Stimulated activated CD4-positive, alpha-beta T cell treated with anti-CD3 and anti-CD28 coated beads, Interleukin-1b, Interleukin-23, amount 100 ng/mL, for 48 hours (primary cell): Measurements from ENCODE around the gene CRYBG1.
A peak's percentile ranks its signal among the peaks of the same experiment; 100 is the strongest.

ENCODE experiments used
- DNase-seq: peaks from one replicate; pipeline ENCODE4 v3.0.0-alpha.2; 2020

The CRYBG1 gene, protein sequence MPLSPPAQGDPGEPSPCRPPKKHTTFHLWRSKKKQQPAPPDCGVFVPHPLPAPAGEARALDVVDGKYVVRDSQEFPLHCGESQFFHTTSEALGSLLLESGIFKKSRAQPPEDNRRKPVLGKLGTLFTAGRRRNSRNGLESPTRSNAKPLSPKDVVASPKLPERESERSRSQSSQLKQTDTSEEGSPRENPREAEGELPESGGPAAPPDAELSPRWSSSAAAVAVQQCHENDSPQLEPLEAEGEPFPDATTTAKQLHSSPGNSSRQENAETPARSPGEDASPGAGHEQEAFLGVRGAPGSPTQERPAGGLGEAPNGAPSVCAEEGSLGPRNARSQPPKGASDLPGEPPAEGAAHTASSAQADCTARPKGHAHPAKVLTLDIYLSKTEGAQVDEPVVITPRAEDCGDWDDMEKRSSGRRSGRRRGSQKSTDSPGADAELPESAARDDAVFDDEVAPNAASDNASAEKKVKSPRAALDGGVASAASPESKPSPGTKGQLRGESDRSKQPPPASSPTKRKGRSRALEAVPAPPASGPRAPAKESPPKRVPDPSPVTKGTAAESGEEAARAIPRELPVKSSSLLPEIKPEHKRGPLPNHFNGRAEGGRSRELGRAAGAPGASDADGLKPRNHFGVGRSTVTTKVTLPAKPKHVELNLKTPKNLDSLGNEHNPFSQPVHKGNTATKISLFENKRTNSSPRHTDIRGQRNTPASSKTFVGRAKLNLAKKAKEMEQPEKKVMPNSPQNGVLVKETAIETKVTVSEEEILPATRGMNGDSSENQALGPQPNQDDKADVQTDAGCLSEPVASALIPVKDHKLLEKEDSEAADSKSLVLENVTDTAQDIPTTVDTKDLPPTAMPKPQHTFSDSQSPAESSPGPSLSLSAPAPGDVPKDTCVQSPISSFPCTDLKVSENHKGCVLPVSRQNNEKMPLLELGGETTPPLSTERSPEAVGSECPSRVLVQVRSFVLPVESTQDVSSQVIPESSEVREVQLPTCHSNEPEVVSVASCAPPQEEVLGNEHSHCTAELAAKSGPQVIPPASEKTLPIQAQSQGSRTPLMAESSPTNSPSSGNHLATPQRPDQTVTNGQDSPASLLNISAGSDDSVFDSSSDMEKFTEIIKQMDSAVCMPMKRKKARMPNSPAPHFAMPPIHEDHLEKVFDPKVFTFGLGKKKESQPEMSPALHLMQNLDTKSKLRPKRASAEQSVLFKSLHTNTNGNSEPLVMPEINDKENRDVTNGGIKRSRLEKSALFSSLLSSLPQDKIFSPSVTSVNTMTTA (N-terminal part only)

DNA sequence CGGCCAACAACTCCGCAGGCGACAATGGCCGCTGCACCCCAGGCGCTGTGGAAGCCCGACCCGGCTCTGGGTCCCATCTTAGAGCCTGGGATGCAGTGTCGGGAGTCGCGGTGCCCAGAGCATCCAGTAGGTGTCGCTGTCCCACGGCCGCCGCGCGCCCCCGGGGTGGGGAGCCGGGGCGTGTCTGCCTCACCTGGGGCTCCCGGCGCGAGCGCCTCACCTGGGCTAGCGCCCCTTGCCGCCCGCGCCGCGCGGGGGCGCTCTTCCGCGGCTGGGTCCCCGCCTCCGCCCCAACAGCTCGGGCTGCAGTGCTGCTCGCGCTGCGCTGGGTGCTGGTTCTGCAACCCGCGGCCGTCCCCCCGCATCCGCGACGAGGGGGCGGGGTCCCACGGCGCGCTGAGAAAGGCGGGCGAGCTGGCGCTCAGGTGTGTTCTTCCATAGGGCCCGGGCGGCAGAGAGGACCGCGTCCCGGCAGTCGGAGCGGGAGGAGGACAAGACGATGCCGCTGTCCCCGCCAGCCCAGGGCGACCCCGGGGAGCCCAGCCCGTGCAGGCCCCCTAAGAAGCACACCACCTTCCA lies at the start of gene CRYBG1:
TSS of gene CRYBG1 (plus strand) at position 308 of the 579 bp plus-strand sequence. CDS start at position 500, 192 bp downstream.
- DNase-seq = peak; percentile 69

DNA sequence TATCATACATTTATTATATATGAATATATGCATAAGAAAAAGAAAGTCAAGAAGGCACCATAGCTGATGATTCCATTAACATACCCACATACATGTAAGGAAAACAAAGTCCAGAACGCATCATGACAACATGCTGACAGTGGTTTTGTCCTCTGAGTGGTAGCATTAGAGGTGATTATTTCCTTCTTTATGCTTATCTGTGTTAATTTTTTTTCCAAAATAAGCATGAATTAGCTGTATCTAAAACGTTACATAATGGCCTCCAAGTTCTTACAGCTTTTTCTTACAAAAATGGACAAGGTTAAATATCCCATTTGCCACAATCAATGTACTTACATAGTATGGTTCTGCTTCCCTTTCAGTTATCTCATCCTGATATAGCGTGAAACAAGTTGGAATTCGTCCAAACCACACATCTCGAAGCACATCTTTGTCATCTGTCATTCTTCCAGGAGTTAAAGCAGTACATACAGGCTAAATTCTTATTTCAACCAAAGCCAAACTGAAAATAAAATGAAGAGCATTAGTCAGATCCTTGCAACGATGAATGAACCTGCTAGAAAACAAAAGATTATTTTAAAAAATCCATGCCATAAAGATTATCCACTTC lies 44.6 kb upstream of the CRYBG1 start:
- DNase-seq = no peak

DNA sequence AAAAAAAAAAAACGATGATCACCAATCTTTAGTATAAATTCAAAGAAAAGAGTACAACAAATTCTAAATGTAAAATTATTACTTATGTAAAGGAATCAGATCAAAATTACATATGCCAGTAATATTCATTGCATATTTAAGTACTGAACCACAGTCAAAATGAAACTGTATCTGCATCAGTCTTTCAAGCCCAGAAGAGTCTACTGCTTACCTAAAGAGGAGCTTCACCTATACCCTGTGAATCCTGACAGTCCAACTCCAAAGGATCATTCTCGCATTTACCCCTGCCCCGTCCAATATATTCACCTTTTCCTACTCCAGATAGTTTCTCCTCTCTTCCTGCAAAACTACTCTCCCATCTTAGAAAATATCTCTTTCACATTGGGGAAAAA lies 44.1 kb upstream of the CRYBG1 start:
- DNase-seq = no peak

DNA sequence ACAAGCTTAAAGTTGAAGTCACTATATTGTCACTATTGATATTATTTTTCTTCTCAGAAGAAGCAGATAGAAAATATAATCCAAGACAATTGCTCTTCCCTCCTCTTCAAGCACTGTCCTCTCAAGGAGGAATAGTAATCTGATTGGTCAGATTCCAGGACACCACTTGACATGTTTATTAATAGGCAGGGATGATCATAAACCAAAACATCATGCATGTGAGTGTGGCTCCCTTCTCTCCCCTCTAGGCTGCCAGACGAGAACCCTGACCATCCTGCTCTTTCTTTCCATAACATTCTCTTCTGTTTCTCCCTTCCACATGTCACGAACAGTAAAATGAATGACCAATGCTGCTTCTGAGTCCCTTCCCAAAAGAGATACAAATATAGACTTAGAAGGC lies 42.5 kb upstream of the CRYBG1 start:
- DNase-seq = no peak

DNA sequence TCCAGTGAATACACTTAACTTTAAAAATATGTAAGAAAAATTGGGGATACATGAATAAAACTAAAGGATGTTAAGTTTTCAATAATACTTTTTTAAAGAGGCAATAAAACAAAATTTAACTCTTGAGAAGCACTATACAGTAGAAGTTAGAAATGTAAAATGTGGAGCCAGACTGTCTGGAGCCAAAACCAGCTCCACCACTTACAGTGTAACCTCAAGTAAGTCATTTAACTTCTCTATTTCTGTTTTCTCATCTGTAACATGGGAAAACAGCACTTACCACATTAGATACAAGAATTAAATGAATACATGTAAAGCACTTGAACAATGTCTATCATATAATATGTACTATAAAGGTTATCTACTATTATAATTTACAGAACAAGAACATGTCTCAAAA lies 41.7 kb upstream of the CRYBG1 start:
- DNase-seq = no peak

DNA sequence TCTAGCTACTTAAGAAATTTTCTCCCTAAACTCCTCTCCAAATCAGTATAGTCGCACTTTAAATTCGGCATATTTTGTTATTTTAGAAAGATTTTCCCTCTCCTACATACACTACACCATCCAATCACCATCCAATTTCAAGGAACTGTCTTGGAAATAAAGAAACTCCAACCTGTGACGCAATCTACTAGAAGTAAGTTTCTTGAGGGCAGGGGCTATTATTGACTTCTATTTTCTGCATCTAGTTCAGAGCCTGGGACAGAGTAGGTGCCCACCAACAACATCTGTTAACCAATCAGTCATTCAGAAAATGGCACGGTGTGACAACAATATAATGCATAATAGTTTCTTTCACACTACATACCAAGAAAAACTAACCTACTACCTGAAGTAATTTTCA lies 38.6 kb upstream of the CRYBG1 start:
- no peak for DNase-seq

DNA sequence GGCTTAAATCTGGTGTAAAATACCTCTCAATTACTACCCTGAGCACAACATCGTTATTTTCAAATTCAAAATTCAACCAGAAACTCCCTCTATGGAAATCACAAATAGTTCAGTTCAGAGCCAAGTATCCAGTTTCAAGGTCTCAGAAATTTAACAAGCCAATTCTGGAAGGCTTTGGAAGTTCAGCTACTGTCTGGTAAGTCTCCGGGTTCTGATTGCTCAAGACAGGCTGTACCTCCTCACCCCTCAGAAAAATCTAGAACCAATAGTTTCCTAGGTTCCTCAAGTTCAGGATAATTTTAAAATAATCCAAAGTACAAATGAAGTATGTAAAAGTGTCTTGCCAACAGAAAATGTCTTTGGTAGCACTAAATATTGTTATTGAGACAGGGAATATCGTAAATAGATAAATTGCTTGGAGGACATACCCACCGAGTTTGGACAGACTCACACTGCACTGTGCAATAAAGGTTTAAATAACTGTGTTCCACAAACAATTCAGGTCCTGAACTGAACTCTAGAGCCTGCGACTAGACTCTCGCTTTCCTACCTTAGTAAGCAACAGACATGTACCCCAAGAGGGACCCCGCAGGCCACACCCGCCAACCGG lies 35.7 kb upstream of the CRYBG1 start:
- no peak for DNase-seq

DNA sequence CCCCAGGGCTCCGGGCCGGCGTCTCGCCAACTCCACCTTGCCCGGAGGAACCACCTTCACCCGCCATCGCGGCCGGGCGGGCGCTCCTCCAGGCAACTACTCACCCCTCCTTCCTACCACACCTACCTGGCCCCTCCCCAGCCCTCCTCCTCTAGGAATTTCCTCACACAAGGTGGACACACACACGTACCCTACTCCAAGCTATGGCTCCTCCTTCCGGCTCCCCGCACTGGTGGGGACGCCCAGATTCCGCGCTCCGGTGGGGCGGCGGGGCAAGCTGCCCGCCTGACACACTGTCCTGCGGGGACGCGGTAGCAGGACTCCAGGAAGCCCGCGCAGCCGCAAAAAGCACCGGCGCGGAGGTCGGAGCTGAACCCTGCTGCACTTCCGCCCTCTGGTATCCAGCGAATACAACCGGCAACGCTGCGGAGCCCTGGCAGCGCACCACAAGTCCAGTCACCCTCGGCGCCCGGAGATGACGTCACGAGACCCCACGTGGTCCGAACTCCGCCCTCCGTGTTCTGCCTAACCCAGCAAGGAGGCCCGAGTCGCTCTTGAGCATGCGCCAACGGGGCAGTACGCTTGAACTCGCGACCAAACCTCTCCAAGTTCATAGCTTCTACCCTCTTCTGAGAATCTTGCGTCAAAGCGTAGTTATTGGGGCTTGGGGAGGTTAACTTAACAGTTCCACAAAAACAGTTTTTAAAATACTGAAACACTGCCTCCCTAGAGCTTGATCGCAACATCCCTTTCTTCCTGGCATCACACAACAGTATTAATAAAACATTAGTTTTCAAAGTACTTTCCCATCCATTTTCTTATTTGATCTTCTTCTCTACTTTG lies 35.0 kb upstream of the CRYBG1 start, which contains the start of gene ATG5:
TSS of gene ATG5 (minus strand) at position 425 of the 843 bp plus-strand sequence. CDS start 9,552 bp downstream, outside the sequence.
- DNase-seq = peak; percentile 100

DNA sequence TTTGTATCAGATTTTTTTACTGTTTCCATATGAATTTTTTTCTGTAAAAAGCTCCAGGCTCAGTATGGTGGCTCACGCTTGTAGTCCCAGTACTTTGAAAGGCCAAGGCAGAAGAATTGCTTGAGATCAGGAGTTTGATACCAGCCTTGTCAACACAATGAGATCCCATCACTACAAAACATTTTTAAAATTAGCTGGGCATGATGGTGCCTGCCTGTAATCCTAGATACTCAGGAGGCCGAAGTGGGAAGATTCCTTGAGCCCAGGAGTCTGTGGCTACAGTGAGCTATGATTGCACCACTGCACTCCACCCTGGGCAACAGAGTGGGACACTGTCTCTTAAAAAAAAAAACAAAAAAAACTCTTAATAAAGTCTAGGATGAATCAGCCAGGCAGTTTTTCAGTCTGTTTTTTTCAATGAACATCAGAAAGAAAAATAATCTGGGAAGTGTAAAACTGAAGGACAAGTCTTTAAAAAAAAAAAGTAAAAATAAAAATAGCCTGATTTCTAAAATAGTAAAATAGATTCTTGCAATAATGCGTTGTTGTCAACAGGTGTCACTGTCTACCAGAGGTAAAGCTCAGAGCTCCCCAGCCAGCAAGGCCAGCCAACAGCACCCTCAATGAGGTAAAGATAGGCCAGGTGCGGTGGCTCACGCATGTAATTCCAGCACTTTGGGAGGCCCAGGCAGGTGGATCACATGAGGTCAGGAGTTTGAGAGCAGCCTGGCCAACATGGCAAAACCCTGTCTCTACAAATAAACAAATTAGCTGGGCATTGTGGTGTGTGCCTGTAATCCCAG lies 25.7 kb upstream of the CRYBG1 start:
- DNase-seq = peak; percentile 27

DNA sequence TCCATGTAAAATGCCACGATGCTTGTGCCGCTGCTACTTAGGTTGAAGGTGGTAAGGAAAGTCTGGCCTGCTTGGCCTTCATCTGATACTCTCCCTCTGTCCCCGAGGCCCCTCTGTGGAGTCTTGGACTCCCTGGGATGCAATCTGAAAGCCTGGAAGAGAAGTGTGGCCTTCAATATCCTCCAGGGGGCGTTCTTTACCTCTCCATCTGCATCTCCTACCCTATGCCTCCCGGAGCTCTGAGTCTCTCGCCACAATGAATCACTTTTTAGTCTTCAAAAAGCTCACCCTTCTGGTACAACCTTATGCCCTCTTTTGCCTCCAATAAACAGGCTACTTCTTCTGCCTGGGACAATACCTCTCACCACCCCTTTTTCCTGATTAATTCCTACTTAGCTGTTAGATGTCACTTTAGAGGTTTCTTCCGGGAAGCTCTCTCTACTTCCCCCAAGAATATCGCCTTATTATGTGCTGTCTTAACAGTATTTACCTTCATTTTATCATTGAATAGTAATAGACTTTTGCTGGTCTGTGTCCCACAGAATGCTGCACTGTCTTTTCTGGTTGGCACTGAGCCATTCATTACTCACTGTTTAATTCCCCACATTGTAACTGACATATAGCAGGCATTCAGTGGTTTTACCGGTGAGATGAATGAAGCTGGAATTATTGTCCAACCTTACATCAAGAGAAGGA lies 21.0 kb upstream of the CRYBG1 start:
- DNase-seq = peak; percentile 55

DNA sequence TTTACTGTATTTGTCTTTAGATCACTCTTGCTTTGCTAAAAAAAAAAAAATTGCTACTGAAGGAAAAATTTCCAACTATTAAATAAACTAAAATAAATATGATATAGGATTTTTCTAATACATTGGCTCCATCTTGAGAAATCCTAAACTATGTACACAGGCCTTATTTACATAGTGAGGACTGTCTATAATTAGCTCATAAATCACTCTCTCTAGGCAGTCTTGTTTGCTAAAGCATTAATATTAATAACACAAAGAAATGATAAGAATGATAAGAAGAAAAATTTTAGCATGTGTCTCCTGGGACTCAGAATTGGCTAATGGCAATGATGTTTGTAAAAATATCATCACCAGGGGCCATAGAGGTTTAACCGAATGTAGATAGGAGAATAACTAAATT lies 13.3 kb upstream of the CRYBG1 start:
- no peak for DNase-seq

DNA sequence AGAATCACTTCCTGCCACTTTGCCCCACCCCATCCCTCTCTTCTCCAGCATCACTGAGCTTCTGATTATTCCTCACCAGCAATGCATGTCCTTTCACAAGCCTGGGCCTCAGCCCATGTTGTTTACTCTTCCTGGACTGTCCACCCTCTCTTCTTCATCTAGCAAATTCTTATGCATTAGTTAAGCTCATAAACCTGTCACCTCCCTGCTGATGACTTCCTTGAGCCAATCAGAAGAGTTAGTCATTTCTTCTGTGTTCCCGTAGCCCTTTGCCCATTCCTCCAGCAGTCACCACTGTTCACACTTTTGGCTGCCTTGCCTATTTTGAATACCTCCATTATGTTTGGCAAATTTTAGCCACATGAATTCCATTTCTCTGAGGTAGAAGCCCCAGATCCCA lies 4.1 kb upstream of the CRYBG1 start:
- DNase-seq = no peak

DNA sequence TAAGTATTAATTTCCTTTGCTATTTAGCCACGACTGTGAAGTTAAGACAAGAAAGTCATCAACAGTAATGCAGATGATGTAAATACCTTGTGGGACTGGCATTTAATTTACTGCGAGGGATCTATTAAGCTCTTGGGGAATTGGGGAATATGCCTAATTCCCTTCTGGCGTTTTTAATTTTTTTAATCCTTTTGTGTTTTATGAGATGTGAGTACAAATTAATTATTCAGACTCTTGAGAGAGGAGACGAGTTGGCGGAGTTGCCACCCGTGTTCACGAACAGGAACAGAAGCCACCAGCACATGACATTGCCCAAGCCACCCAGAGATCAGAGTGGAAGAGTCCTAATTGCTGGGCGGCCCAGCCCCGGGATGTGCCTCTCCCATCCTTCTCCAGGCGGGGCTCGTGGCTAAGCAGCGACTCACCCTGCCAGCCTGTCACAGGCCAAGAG lies 533 bp upstream of the CRYBG1 start:
- no peak for DNase-seq

DNA sequence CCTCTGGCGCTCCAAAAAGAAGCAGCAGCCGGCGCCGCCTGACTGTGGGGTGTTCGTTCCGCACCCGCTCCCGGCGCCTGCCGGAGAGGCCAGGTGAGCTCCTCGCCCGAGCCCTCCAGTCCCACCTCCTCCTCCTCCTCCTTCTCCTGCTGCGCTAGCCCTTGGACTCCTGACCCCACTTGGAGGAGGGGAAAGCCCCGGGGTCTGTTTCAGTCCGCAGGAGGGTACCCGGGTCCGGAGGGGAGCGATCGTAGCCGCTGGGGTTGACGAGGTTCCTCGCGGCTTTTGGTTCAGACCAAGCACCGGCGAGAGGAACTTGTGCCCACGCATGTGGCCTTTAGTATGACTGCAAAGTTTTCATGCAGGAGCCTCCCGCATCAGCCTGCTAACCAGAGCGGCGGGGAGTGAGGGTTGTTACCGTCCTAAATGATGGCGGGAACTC lies 493 bp downstream of the CRYBG1 start:
- peak; percentile 30 for DNase-seq

DNA sequence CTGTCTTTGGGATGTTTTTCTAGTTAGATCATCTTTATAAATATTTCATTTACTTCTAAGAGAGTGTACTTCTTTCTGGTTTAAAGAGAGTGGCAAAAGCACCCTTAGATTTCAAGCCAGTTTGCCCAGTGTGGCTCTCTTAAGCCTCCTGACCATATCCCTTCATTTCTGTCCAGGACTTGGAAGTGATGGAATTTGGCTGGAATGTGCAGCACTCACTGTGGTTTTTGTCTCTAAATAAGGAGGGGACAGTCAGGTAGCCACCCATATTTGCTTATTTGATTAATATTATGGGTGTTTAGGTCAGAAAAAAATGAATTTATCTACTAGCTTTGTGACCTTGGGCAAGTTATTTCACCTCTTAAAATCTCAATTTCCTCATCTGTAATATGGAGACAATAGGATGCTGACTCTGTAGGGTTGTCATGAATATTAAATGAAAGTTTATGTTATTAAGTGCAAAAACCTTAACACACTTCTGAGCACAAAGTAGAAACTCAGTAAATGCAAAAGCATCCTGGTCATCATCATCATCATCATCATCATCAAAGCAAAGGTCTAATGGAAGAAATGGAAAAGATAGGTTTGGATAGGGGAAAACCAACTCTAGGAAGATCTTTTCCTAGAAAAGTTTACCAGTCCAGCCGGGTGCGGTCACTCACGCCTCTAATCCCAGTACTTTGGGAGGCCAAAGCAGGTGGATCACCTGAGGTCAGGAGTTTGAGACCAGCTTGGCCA lies 3.1 kb downstream of the CRYBG1 start:
- DNase-seq = no peak

DNA sequence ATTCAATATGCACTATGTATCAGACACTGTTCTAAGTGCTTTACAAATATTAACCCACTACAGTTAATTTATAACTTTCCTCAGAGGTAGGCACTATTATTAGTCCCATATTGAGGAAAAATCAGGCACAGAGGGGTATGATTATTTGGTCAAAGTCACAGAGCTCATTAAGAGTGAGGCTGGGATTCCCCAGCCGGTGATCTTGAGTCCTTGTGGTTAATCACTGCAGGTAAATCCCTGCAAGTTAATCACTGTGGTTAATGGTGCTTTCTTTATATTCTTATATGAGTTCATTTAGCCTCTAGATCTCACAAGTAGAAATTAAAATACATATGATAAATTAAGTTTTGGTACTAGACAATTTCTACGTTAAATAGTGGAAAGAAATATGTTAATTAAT lies 9.2 kb downstream of the CRYBG1 start:
- DNase-seq = no peak

DNA sequence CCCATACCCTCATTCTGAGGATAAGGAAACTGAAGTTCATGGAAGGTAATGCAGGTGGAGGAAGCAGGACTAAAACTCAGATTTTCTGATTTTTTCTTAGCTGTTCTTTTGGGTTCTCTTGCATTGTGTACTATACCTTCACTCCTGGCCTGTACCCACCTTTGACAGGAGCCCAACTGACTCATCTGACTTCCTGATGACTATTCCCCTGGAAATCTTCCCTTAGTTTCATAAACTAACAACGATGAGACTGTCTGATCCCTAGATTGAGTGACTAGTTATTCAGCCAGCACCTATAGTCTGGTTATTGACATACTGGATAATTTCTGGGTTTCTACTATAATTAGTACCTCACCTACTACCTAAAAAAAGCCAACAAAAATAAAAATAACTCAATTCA lies 10.1 kb downstream of the CRYBG1 start:
- no peak for DNase-seq

DNA sequence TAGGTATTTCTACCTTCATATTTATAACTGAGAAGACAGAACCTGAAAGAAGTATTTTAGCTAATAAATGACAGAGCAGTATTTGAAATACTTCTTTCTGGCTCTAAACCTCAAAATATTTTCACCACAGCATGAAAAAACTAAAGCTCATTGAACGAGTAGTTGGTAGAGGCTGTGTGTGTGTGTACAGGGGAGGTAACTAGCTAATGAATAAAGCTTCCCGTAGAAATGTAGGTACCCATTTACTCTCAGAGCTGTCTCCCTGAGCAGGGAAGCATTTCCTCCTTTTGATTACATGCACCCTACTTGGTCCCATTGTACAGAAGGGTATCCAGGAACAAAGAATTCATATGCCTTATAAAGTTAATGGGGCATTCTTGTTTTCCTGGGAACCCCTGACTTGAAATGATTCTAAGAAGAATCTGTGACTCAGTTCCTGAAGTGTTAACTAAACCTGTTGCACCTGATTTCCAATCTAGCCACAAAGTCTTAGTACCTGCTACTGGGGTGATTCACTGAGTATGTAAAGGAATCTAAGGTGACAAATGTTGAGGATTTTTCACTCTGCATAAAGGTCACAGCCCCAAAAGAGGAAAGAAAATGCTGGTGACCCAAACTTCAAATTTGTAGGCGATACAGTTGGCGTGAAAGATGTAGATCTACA lies 12.5 kb downstream of the CRYBG1 start:
- DNase-seq = no peak
